BE2C (cell line): Measurements from ENCODE around the gene SEC24D.
A peak's percentile ranks its signal among the peaks of the same experiment; 100 is the strongest.

ENCODE experiments used
- DNase-seq: peaks from one replicate; pipeline ENCODE4 v3.0.0-alpha.2; 2020
- H3K27me3 ChIP-seq: fragments of 250-450 bp; sonication (Bioruptor Pico); 2 replicates; pipeline ENCODE4 v1.5.1; 2020; ENCODE audit warnings: mild to moderate bottlenecking
- H3K36me3 ChIP-seq: fragments of 250-450 bp; sonication (Bioruptor Pico); 2 replicates; pipeline ENCODE4 v1.5.1; 2020; ENCODE audit warnings: mild to moderate bottlenecking
- H3K4me1 ChIP-seq: fragments of 250-450 bp; sonication (Bioruptor Pico); 2 replicates; pipeline ENCODE4 v1.5.1; 2020
- H3K4me3 ChIP-seq: 2 replicates; pipeline ENCODE4 v1.5.1; 2011; ENCODE audit warnings: low read depth, low read length
- H3K9me3 ChIP-seq: fragments of 250-450 bp; sonication (Bioruptor Pico); 2 replicates; pipeline ENCODE4 v1.5.1; 2020
- CTCF ChIP-seq: IDR thresholded peaks from 2 replicates; pipeline ENCODE4 v1.5.1; 2012; ENCODE audit warnings: mild to moderate bottlenecking, low read depth, low read length

The SEC24D gene

GRCh38 chr4:118813561-118813960 lies 22.4 kb downstream of the SEC24D start:
- peaks cover 54% of the 10 kb centered on the region for H3K4me1 ChIP-seq
- no peaks in the 10 kb centered on the region for H3K27me3 ChIP-seq
- H3K9me3 ChIP-seq, result 0 out of 2 replicates have a peak, but pooled peaks cover 3% of the 10 kb centered on the region
- DNase-seq, result no peak
- H3K4me3 ChIP-seq, result no peak overlapping the region
- no peak for TF ChIP-seq CTCF
- H3K36me3 ChIP-seq, result peaks cover 72% of the 10 kb centered on the region

DNA sequence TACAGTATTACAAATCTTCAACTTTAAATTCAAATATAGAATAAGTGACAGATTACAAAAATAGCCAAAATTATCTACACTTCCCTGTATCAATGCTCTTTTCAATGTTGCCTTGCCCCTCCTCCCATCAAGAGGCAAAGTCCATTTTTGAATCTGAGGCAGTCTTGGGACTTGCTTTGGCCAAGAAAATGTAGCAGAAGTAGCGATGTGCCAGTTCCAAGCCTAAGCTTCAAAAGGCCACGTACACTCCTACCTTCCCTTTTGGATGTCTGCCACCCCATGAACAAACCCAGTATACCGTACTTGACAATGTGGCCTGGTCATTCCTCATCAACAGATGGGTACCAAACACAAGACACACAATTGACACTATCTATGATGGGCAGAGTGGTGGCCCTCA lies 24.1 kb downstream of the SEC24D start:
- no peak overlapping the region for H3K4me3 ChIP-seq
- H3K9me3 ChIP-seq, result 0 out of 2 replicates have a peak, but pooled peaks cover 3% of the 10 kb centered on the region
- H3K36me3 ChIP-seq, result peaks cover 79% of the 10 kb centered on the region
- H3K27me3 ChIP-seq, result no peaks in the 10 kb centered on the region
- H3K4me1 ChIP-seq, result peaks cover 52% of the 10 kb centered on the region
- DNase-seq, result no peak
- no peak for TF ChIP-seq CTCF

DNA sequence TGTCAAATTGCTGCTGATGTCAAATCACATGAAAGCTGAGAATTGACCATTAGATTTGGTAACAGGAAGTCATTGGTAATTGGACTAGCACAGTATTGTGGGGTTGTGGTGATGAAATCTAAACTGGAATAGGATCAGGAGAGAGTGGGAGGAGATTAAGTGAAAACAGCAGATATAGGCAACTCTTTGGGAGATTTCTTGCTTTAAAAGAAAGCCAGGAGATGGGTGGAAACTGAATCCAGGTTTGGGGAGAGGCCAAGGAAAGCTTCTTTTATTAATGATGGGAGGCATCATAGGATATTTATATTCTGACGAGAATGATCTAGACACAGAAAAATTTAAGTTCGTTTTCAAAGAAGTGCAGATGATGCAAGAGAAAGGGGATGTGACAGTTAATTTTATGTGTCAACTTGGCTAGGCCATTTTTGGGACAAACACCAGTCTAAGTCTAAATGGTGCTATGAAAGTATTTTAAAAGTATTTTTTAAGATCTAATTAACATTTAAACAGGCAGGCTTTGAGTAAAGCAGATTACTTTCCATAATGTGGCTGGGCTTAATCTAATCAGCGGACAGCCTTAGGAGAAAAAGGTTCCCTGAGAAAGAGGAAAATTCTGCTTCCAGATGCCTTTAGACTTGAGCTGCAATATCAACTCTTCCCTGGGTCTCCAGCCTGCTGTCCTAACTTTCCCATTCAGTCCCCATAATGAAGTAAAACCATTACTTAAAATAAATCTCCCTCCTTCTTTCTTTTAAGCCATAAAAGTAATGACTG lies 24.7 kb downstream of the SEC24D start:
- H3K4me3 ChIP-seq, result no peak overlapping the region
- H3K4me1 ChIP-seq, result peaks cover 49% of the 10 kb centered on the region
- H3K9me3 ChIP-seq, result 0 out of 2 replicates have a peak, but pooled peaks cover 3% of the 10 kb centered on the region
- H3K36me3 ChIP-seq, result peaks cover 86% of the 10 kb centered on the region
- H3K27me3 ChIP-seq, result no peaks in the 10 kb centered on the region
- TF ChIP-seq CTCF, result no peak
- DNase-seq, result no peak

DNA sequence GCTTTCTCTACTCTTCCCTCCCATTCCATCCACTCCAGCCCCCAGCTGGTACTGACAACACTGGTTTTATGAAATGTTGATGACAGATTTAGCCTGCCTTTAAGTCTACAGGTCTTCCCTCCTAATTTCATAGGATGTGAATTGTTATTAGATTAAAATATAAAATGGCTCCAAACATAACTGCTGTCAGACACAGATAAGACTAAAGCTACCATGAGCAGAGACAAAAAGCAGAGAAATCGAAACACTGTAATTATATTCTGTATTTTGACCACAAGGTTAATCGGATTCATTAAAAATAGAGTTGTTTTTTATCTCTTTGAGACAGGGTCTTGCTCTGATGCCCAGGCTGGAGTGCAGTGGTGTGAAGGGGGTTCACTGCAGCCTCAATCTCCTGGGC lies 28.3 kb downstream of the SEC24D start:
- no peak overlapping the region for H3K4me3 ChIP-seq
- peaks cover 83% of the 10 kb centered on the region for H3K36me3 ChIP-seq
- H3K9me3 ChIP-seq, result no peaks in the 10 kb centered on the region
- no peak for TF ChIP-seq CTCF
- peaks cover 34% of the 10 kb centered on the region for H3K4me1 ChIP-seq
- no peaks in the 10 kb centered on the region for H3K27me3 ChIP-seq
- peak; percentile 56 for DNase-seq

DNA sequence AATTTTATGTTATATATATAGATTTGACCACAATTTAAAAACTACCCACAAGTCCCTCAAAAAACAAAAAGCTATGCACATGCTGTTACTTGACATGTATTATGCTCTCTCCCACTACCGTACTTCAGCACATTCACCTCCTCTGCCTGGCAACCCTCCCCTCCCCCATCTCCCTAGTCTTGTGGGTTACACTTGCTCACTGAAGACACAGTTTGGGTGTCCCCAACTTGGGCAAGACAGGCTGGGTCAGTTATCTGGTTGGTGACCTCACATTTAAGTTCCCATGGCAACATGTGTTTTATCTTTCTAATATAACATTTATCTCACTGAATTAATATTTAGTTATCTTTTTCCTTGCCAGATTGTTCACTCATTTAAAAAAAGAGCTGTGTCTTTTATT lies 32.7 kb downstream of the SEC24D start:
- Histone ChIP-seq H3K27me3 (no peaks in the 10 kb centered on the region), H3K9me3 (no peaks in the 10 kb centered on the region), H3K36me3 (peaks cover 79% of the 10 kb centered on the region), H3K4me1 (peaks cover 14% of the 10 kb centered on the region), H3K4me3 (no peak overlapping the region)
- DNase-seq, result no peak
- no peak for TF ChIP-seq CTCF

- Histone ChIP-seq H3K36me3 (peaks cover 85% of the 10 kb centered on the region), H3K4me3 (no peak overlapping the region)
- DNase-seq, result no peak
These were observed 33.9 kb downstream of the SEC24D start for GRCh38 chr4:118801895-118802575.

More at GRCh38 chr4:118801895-118802575, 33.9 kb downstream of the SEC24D start:
- no peak for TF ChIP-seq CTCF
- no peaks in the 10 kb centered on the region for H3K9me3 ChIP-seq
- H3K4me1 ChIP-seq, result peaks cover 9% of the 10 kb centered on the region
- no peaks in the 10 kb centered on the region for H3K27me3 ChIP-seq
